GM23338 (cell line): ENCODE results near the gene TMEM271. TPM values are rescaled to one million over a fixed set of nuclear protein-coding genes. Genes with fewer than 3 reads are reported as not detected.

Source experiments
- ATAC-seq: fragments of 200-7000 bp; cut with Tn5 transposase; 3 replicates; pipeline ENCODE4 v1.9.1; 2020
- DNase-seq: peaks from one replicate; pipeline ENCODE4 v3.0.0-alpha.2; 2015; ENCODE audit warnings: low spot score
- H2AFZ ChIP-seq: fragments of 200-600 bp; sonication (generic); 2 replicates; pipeline ENCODE4 v1.8.0; 2016; ENCODE audit warnings: antibody characterized with exemption, mild to moderate bottlenecking, moderate library complexity
- H3F3A ChIP-seq: fragments of 200-600 bp; sonication (generic); replicated peaks from 2 replicates; pipeline ENCODE4 v1.8.0; 2017; ENCODE audit warnings: antibody characterized with exemption, mixed run types, low read depth
- H3K27ac ChIP-seq: fragments of 200-600 bp; sonication (generic); 2 replicates; pipeline ENCODE4 v1.6.1; 2016; ENCODE audit warnings: low read depth
- H3K27me3 ChIP-seq: fragments of 200-600 bp; sonication (generic); 2 replicates; pipeline ENCODE4 v1.8.0; 2016; ENCODE audit warnings: mild to moderate bottlenecking, mixed run types, moderate library complexity; ENCODE audit not compliant: insufficient read depth
- H3K36me3 ChIP-seq: fragments of 200-600 bp; sonication (generic); 2 replicates; pipeline ENCODE4 v1.8.0; 2016; ENCODE audit warnings: mild to moderate bottlenecking; ENCODE audit not compliant: insufficient read depth
- H3K4me1 ChIP-seq: fragments of 200-600 bp; sonication (generic); 2 replicates; pipeline ENCODE4 v1.8.0; 2016; ENCODE audit warnings: mild to moderate bottlenecking, moderate library complexity; ENCODE audit not compliant: insufficient read depth
- H3K4me2 ChIP-seq: fragments of 200-600 bp; sonication (generic); 2 replicates; pipeline ENCODE4 v1.7.1; 2017; ENCODE audit warnings: mixed run types
- H3K4me3 ChIP-seq: fragments of 200-600 bp; sonication (generic); 2 replicates; pipeline ENCODE4 v1.6.1; 2016; ENCODE audit warnings: mixed run types
- H3K79me2 ChIP-seq: fragments of 200-600 bp; sonication (generic); replicated peaks from 2 replicates; pipeline ENCODE4 v1.8.0; 2017; ENCODE audit warnings: mild to moderate bottlenecking; ENCODE audit not compliant: insufficient read depth
- H3K9me2 ChIP-seq: fragments of 200-600 bp; sonication (generic); 2 replicates; pipeline ENCODE4 v1.8.0; 2017; ENCODE audit not compliant: insufficient read depth
- H4K20me1 ChIP-seq: fragments of 200-600 bp; sonication (generic); replicated peaks from 2 replicates; pipeline ENCODE4 v1.8.0; 2017; ENCODE audit warnings: mild to moderate bottlenecking; ENCODE audit not compliant: insufficient read depth
- H3K27ac Mint-ChIP-seq: 2 replicates; pipeline ENCODE4 v1.8.0; 2020; ENCODE audit warnings: inconsistent platforms, mild to moderate bottlenecking, moderate library complexity, mixed read lengths
- H3K27me3 Mint-ChIP-seq: 3 replicates; pipeline ENCODE4 v1.8.0; 2022; ENCODE audit warnings: low read depth, mild to moderate bottlenecking, moderate library complexity, mixed read lengths, inconsistent platforms; ENCODE audit not compliant: insufficient read depth, poor library complexity
- H3K36me3 Mint-ChIP-seq: 3 replicates; pipeline ENCODE4 v1.8.0; 2021; ENCODE audit warnings: low read depth, mild to moderate bottlenecking, inconsistent platforms, moderate library complexity, mixed read lengths
- H3K4me1 Mint-ChIP-seq: 3 replicates; pipeline ENCODE4 v1.8.0; 2020; ENCODE audit warnings: mild to moderate bottlenecking, inconsistent platforms, mixed read lengths
- H3K4me3 Mint-ChIP-seq: 3 replicates; pipeline ENCODE4 v1.8.0; 2021; ENCODE audit warnings: moderate library complexity, mild to moderate bottlenecking, inconsistent platforms, mixed read lengths
- H3K9me3 Mint-ChIP-seq: 3 replicates; pipeline ENCODE4 v1.8.0; 2020; ENCODE audit warnings: moderate library complexity, mild to moderate bottlenecking, inconsistent platforms, mixed read lengths
- CTCF ChIP-seq, 2 experiments: fragments of 200-600 bp in 1 of 2; sonication (generic) in 1 of 2; conservative IDR thresholded peaks; 2 replicates each; pipeline versions ENCODE4 v1.5.1 to v1.6.1; 2016 to 2017; ENCODE audit warnings: antibody characterized with exemption in 2 of 2, low read depth in 2 of 2, mild to moderate bottlenecking in 2 of 2, moderate library complexity in 1 of 2
- ETS1 ChIP-seq: IDR thresholded peaks from 2 replicates; pipeline ENCODE4 v1.6.1; 2016; ENCODE audit warnings: antibody characterized with exemption
- EZH2 ChIP-seq: fragments of 200-600 bp; sonication (generic); IDR thresholded peaks from one replicate; pipeline ENCODE4 v1.8.0; 2017; ENCODE audit warnings: antibody characterized with exemption, mild to moderate bottlenecking, low read depth; ENCODE audit not compliant: unreplicated experiment
- JUNB ChIP-seq: IDR thresholded peaks from one replicate; pipeline ENCODE4 v1.6.1; 2016; ENCODE audit warnings: antibody characterized with exemption; ENCODE audit not compliant: unreplicated experiment
- NANOG ChIP-seq: IDR thresholded peaks from 2 replicates; pipeline ENCODE4 v1.6.1; 2016; ENCODE audit warnings: antibody characterized with exemption, borderline replicate concordance
- POLR2AphosphoS5 ChIP-seq: IDR thresholded peaks from 2 replicates; pipeline ENCODE4 v1.6.1; 2016; ENCODE audit warnings: antibody characterized with exemption, low read depth
- STAT1 ChIP-seq: IDR thresholded peaks from one replicate; pipeline ENCODE4 v1.6.1; 2016; ENCODE audit warnings: antibody characterized with exemption; ENCODE audit not compliant: unreplicated experiment
- ZNF114 ChIP-seq: fragments of 250-450 bp; sonication (Bioruptor Pico); IDR thresholded peaks from 2 replicates; pipeline ENCODE4 v1.5.0; 2020; ENCODE audit warnings: mild to moderate bottlenecking, moderate library complexity
- polyA plus RNA-seq: library from polyadenylated mRNA; unstranded; fragments of >200 nt; fragmentation: Nextera tagmentation; extraction: Ambion mirVana; gene quantifications from 2 replicates; pipeline ENCODE4 v1.2.1, GENCODE V29; 2016
- total RNA-seq: library from RNA; depleted of rRNA; stranded (reverse); fragments of >200 nt; shearing (Covaris generic); gene quantifications from 2 replicates; pipeline ENCODE4 v1.2.3, GENCODE V29; 2014

The TMEM271 gene
- total and polyA plus RNA-seq, 2 experiments from 2014 or later: 0.11 TPM; not detected in 1

- H3K27ac ChIP-seq: no peak overlapping the region
- H3K9me2 ChIP-seq: no peaks in the 10 kb centered on the region
- ATAC-seq: no peak
- H3K27me3 ChIP-seq: no peaks in the 10 kb centered on the region
- H3K27ac Mint-ChIP-seq: no peak overlapping the region
- no peak overlapping the region for H2AFZ ChIP-seq
- H3K4me3 Mint-ChIP-seq: no peak overlapping the region
- peaks cover 2% of the 10 kb centered on the region for H3K27me3 Mint-ChIP-seq
- H3K79me2 ChIP-seq: no peaks in the 10 kb centered on the region
- no peaks in the 10 kb centered on the region for H3K4me1 ChIP-seq
- TF ChIP-seq CTCF (conservative IDR thresholded peaks at IDR 0.05; ENCODE audit: low read depth in 2 of 2): no peak
- TF ChIP-seq JUNB: no peak
- TF ChIP-seq STAT1: no peak
- no peak for TF ChIP-seq ZNF114 (CRISPR knock-in tag)
- no peak for TF ChIP-seq POLR2AphosphoS5
- 0 out of 2 replicates have a peak, but pooled peaks cover 5% of the 10 kb centered on the region for H3K36me3 ChIP-seq
- H3F3A ChIP-seq: no peaks in the 10 kb centered on the region
- no peaks in the 10 kb centered on the region for H3K9me3 Mint-ChIP-seq
- H3K4me2 ChIP-seq: no peak overlapping the region
- H3K36me3 Mint-ChIP-seq: peaks cover 38% of the 10 kb centered on the region
- no peaks in the 10 kb centered on the region for H3K4me1 Mint-ChIP-seq
- peaks cover 6% of the 10 kb centered on the region; the same call in 1 of the 2 replicates for H4K20me1 ChIP-seq
- DNase-seq: no peak
- no peak overlapping the region for H3K4me3 ChIP-seq
Observed at GRCh38 chr4:535181-535923, 40.7 kb downstream of the TMEM271 start.

- no peak overlapping the region for H3K4me2 ChIP-seq
- H3K4me1 ChIP-seq: no peaks in the 10 kb centered on the region
- 0 out of 2 replicates have a peak, but pooled peaks cover 5% of the 10 kb centered on the region for H3K36me3 ChIP-seq
- DNase-seq (no peak), ATAC-seq (no peak)
- Mint-ChIP-seq H3K27me3 (peaks cover 2% of the 10 kb centered on the region), H3K36me3 (peaks cover 45% of the 10 kb centered on the region), H3K9me3 (no peaks in the 10 kb centered on the region), H3K4me1 (no peaks in the 10 kb centered on the region), H3K4me3 (no peak overlapping the region), H3K27ac (no peak overlapping the region)
- H2AFZ ChIP-seq: no peak overlapping the region
- no peak for TF ChIP-seq ETS1
- no peak for TF ChIP-seq EZH2
- no peak for TF ChIP-seq CTCF (conservative IDR thresholded peaks at IDR 0.05; ENCODE audit: low read depth in 2 of 2)
- TF ChIP-seq POLR2AphosphoS5: no peak
- TF ChIP-seq NANOG: no peak
- no peaks in the 10 kb centered on the region for H3K9me2 ChIP-seq
- no peak overlapping the region for H3K4me3 ChIP-seq
- no peaks in the 10 kb centered on the region for H3F3A ChIP-seq
- H3K79me2 ChIP-seq: no peaks in the 10 kb centered on the region
- no peaks in the 10 kb centered on the region for H3K27me3 ChIP-seq
- no peak overlapping the region for H3K27ac ChIP-seq
- H4K20me1 ChIP-seq: 0 out of 2 replicates have a peak, but pooled peaks cover 5% of the 10 kb centered on the region
Observed at GRCh38 chr4:534576-535151, 41.4 kb downstream of the TMEM271 start.
